ENCODE data around the gene YKT6. TPM values are rescaled to one million over a fixed set of nuclear protein-coding genes. Genes with fewer than 3 reads are reported as not detected.
"Not testable (repeated sequence)": the region's sequence is repeated elsewhere in the genome, so short reads cannot be mapped to it uniquely, and the experiment has no call there.

YKT6 gene
- total and polyA plus RNA-seq, 4 donors: 28.4 to 82.1 (median 55.9) TPM

DNA sequence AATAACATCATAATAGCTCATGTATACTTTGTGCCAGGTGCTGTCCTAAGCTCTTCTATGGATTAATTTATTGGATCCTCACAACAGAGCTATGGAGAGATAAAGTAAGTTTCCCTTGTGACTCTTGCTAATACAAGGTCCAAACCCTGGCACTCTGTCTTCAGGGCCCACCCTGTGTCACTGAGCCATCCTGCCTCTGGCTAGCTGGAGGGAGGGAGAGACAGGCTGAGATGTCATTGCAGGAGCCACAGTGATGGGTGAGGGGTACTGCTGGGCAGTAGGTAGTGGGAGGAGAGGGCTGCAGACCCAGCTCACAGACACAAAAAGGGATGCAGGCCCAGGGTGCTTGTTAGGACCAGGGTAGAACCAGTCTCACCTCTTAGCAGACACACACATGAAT is 28.4 kb upstream of the YKT6 start:
- DNase-seq: no peak
- no peak for ATAC-seq (ENCODE audit: insufficient read depth, low FRiP score)
- peaks cover 0 to 4% (median 0%) of the 10 kb centered on the region in 3 donors for H3K27me3 ChIP-seq (ENCODE audit: control insufficient read depth in 3 of 3, insufficient read depth in 3 of 3, low read length in 2 of 3)
- peaks cover 0 to 2% (median 0%) of the 10 kb centered on the region in 4 donors for H3K9me3 ChIP-seq (ENCODE audit: control insufficient read depth in 4 of 4, insufficient read depth in 3 of 4, low read length in 3 of 4)
- TF ChIP-seq, protein P1, sequence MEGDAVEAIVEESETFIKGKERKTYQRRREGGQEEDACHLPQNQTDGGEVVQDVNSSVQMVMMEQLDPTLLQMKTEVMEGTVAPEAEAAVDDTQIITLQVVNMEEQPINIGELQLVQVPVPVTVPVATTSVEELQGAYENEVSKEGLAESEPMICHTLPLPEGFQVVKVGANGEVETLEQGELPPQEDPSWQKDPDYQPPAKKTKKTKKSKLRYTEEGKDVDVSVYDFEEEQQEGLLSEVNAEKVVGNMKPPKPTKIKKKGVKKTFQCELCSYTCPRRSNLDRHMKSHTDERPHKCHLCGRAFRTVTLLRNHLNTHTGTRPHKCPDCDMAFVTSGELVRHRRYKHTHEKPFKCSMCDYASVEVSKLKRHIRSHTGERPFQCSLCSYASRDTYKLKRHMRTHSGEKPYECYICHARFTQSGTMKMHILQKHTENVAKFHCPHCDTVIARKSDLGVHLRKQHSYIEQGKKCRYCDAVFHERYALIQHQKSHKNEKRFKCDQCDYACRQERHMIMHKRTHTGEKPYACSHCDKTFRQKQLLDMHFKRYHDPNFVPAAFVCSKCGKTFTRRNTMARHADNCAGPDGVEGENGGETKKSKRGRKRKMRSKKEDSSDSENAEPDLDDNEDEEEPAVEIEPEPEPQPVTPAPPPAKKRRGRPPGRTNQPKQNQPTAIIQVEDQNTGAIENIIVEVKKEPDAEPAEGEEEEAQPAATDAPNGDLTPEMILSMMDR (IDR thresholded peaks at IDR 0.05; ENCODE audit: control extremely low read depth, extremely low read depth): no peak
- no peaks in the 10 kb centered on the region for H3K4me1 ChIP-seq (ENCODE audit: control insufficient read depth in 5 of 5, insufficient read depth in 5 of 5, low read length in 5 of 5)
- H3K36me3 ChIP-seq (ENCODE audit: control insufficient read depth in 4 of 4, insufficient read depth in 4 of 4, low read length in 4 of 4): no peaks in the 10 kb centered on the region
- no peak overlapping the region for H3K27ac ChIP-seq (ENCODE audit: low read depth in 1 of 2, low read length in 1 of 2)
- no peak overlapping the region for H3K4me3 ChIP-seq
- no peak overlapping the region for H3K9ac ChIP-seq (ENCODE audit: insufficient read depth in 1 of 2, low read length in 2 of 2)

DNA sequence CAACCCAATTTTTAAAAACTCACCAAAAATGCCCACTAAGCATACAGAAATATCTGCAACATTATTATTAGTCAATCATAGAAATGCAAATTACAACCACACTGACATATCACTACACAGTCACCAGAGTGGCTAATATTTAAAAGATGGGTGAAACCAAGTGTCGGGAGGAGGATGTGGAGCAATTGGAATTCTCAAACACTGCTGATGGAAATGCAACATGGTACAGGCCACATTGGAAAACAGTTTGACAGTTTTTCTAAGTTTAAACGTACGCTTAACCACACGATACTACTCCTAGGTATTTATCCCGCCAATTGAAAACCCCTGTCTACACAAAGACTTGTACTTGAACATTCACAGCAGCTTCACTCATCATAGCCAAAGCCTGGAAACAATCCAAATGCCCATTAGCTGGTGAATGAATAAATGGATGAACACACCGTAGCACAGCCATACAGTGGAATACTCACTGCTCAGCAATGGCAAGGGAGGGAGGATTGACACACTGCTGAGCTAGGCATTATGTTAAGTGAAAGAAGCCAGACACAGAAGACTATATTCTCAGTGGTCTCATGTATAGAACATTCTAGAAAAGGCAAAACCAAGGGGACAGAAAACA is 27.9 kb upstream of the YKT6 start:
- DNase-seq (no peak), ATAC-seq (ENCODE audit: insufficient read depth, low FRiP score) (no peak)
- 79 to 91% methylated on average over 6 of the region's 6 CpGs for WGBS, 2 donors

DNA sequence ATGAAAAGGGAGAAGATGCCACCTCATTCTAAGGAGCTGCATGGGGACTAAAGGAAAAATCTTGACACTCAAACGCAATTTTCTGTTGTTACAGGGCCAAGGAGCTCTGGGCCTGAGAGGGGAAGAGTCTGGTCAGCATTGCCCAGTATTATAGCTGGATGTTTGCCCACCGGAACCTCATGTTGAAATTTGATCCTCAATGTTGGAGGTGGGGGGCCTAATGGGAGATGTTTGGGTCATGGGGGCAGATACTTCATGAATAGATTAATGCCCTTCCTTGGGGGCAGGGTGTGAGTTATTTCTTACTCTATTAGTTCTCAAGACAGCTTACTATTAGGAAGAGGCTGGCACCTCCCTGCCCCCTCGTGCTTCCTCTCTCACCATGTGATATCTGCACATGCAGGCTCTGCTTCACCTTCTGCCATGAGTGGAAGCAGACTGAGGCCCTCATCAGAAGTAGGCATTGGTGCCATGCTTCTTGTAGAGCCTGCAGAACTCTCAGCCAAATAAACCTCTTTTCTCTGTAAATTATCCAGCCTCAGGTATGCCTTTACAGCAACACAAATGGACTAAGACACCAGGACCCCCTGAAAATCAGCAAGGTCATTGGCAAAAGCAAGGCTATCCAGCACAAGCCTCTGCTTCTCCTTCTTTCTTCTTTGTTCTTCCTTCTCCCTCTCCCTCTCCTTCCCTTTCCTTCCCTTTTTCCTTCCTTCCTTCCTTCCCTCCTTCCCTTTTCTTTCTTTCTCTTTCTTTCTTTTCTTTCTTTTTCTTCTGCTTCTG is 26.7 kb upstream of the YKT6 start:
- no peak overlapping the region for H3K4me3 ChIP-seq
- DNase-seq (no peak), ATAC-seq (ENCODE audit: insufficient read depth, low FRiP score) (no peak)
- no peaks in the 10 kb centered on the region for H3K4me1 ChIP-seq (ENCODE audit: control insufficient read depth in 5 of 5, insufficient read depth in 5 of 5, low read length in 5 of 5)
- peaks cover 0 to 4% (median 0%) of the 10 kb centered on the region in 3 donors for H3K27me3 ChIP-seq (ENCODE audit: control insufficient read depth in 3 of 3, insufficient read depth in 3 of 3, low read length in 2 of 3)
- H3K9me3 ChIP-seq (ENCODE audit: control insufficient read depth in 4 of 4, insufficient read depth in 3 of 4, low read length in 3 of 4): peaks cover 0 to 2% (median 0%) of the 10 kb centered on the region in 4 donors
- TF ChIP-seq, protein P1 (IDR thresholded peaks at IDR 0.05; ENCODE audit: control extremely low read depth, extremely low read depth): no peak
- H3K9ac ChIP-seq (ENCODE audit: insufficient read depth in 1 of 2, low read length in 2 of 2): no peak overlapping the region
- H3K36me3 ChIP-seq (ENCODE audit: control insufficient read depth in 4 of 4, insufficient read depth in 4 of 4, low read length in 4 of 4): no peaks in the 10 kb centered on the region
- H3K27ac ChIP-seq (ENCODE audit: low read depth in 1 of 2, low read length in 1 of 2): no peak overlapping the region
- WGBS, 2 donors: 50 to 68% methylated on average over 3 of the region's 3 CpGs

More for the DNA sequence above, 27.9 kb upstream of the YKT6 start:
- Histone ChIP-seq H3K36me3 (ENCODE audit: control insufficient read depth in 4 of 4, insufficient read depth in 4 of 4, low read length in 4 of 4) (no peaks in the 10 kb centered on the region), H3K4me1 (ENCODE audit: control insufficient read depth in 5 of 5, insufficient read depth in 5 of 5, low read length in 5 of 5) (no peaks in the 10 kb centered on the region), H3K9ac (ENCODE audit: insufficient read depth in 1 of 2, low read length in 2 of 2) (no peak overlapping the region), H3K4me3 (no peak overlapping the region), H3K27me3 (ENCODE audit: control insufficient read depth in 3 of 3, insufficient read depth in 3 of 3, low read length in 2 of 3) (peaks cover 0 to 4% (median 0%) of the 10 kb centered on the region in 3 donors), H3K27ac (ENCODE audit: low read depth in 1 of 2, low read length in 1 of 2) (no peak overlapping the region), H3K9me3 (ENCODE audit: control insufficient read depth in 4 of 4, insufficient read depth in 3 of 4, low read length in 3 of 4) (peaks cover 0 to 2% (median 0%) of the 10 kb centered on the region in 4 donors)
- TF ChIP-seq, protein P1 (IDR thresholded peaks at IDR 0.05; ENCODE audit: control extremely low read depth, extremely low read depth): no peak

DNA sequence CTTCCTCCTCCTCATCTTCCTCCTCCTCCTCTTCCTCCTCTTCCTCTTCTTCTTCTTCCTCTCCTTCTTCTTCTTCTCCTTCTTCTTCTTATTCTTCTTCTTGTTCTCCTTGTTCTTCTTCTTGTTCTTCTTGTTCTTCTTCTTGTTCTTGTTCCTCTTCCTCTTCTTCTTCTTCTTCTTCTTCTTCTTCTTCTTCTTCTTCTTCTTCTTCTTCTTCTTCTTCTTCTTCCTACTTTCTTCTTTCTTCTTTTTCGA is 26.2 kb upstream of the YKT6 start:
- not testable (repeated sequence) for H3K4me1 ChIP-seq (ENCODE audit: control insufficient read depth in 5 of 5, insufficient read depth in 5 of 5, low read length in 5 of 5); DNase-seq; H3K4me3 ChIP-seq; H3K9me3 ChIP-seq (ENCODE audit: control insufficient read depth in 4 of 4, insufficient read depth in 3 of 4, low read length in 3 of 4); H3K9ac ChIP-seq (ENCODE audit: insufficient read depth in 1 of 2, low read length in 2 of 2); H3K36me3 ChIP-seq (ENCODE audit: control insufficient read depth in 4 of 4, insufficient read depth in 4 of 4, low read length in 4 of 4); ATAC-seq (ENCODE audit: insufficient read depth, low FRiP score); H3K27ac ChIP-seq (ENCODE audit: low read depth in 1 of 2, low read length in 1 of 2); H3K27me3 ChIP-seq (ENCODE audit: control insufficient read depth in 3 of 3, insufficient read depth in 3 of 3, low read length in 2 of 3)
- WGBS, 2 donors: 57 to 68% methylated on average over 1 of the region's 1 CpG

Data from lung (tissue), 12 donors.